Stimulated activated CD4-positive, alpha-beta T cell treated with anti-CD3 and anti-CD28 coated beads, Interleukin-4, amount 100 ng/mL, for 1 hour (primary cell): Measurements from ENCODE around the gene F5.
"Not testable (repeated sequence)": the region's sequence is repeated elsewhere in the genome, so short reads cannot be mapped to it uniquely, and the experiment has no call there.

Source experiments
- DNase-seq: peaks from one replicate; pipeline ENCODE4 v3.0.0-alpha.2; 2020

The F5 gene

GRCh38 chr1:169508432-169509338 lies 77.6 kb downstream of the F5 start:
- no peak for DNase-seq

- no peak for DNase-seq
Observed at GRCh38 chr1:169507413-169507812, 78.9 kb downstream of the F5 start.

- DNase-seq = not testable (repeated sequence)
Observed at GRCh38 chr1:169503601-169504000, 82.7 kb downstream of the F5 start.

- no peak for DNase-seq
Observed at GRCh38 chr1:169499807-169500206, 86.5 kb downstream of the F5 start.

GRCh38 chr1:169497317-169497716 lies 89.0 kb downstream of the F5 start:
- no peak for DNase-seq

DNA sequence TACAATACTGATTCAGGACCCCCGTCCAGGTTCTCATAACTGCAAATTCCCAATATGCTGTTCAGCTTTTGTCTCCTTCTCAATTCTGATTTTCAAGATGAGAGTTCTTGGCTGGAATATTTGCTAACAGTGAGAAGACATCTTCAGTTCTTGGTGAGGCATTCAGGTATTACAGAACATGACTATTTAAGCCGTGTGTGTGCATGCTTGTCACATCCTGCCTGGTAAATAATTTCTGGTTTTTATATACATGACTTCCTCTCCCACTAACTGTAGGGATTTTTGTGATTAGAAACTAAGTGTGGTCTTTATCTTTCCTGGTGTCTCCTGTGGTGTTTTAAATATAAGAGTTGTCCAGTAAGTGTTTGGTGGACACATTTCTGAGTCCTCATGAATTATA lies 90.4 kb downstream of the F5 start:
- no peak for DNase-seq

DNA sequence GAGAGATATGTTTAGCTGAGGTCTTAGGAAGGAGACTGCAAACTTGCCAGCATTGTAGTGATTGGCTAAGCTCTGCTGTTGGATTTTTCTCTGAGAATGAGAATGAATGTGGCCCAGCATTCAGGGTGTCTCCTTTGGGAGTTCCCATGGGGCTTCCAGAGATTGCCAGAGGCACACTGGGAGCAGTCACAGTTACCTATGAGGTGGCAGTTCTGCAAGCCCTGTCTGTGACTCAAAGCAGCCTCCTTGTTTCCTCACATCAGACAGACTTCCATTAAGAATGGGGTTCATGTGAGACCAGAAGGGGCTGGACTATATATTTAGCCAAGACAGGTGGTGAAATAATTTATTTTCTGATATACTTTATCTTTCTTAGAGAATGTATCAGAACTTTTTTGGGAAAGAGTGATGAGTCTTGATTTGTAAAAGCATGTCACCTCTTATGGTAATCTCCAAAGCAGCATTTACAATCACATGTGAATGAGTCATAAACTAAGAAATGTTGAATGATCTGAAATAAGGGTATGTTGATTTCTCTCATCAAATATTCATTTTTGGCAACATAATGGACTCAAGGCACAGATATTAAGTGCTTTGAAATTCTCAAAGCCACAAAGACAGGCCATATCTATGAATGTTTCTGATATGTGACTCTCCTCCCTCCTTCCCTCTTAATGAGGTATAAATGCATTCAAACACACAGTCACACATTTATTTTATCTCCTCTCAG lies 91.1 kb downstream of the F5 start:
- DNase-seq = no peak

GRCh38 chr1:169494343-169494742 lies 91.9 kb downstream of the F5 start:
- no peak for DNase-seq

DNA sequence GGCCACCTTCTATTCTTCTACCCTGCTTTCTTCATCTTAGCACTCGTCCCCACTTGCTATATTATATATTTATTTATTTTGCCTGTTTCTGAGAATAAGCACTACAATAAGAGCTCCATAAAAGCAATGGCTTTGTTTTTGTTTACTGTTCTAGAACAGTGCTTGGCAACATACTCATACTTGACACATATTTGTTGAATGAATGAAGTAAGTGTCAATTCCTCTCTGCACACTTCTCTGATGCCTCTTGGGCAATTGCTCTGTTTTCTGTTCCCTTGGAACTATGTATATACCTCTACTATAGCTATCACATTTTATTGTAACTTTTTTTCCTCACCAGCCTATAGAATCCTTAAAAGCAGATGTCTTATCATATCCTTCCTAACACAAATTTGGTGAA lies 93.0 kb downstream of the F5 start:
- no peak for DNase-seq

DNA sequence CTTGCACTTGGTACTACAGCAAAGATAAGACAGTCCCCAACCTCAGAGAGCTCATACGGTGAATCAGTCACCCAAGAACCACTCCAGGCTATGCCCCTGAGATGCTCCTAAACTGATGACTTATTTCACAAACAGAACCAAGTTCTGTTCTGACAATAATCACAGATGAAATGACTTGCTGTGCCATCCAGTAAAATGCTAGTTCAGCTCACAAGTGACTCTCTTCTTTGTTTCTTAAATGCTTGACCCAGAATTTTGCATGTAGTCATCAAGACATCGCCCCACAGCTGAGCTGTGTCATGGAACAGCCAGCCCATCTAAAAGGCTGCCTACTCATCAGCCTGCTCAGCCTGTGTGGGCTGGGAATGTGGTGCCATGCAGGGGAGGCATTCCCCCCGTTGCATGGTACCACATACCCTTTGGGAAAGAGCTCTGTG lies 94.4 kb downstream of the F5 start:
- DNase-seq = peak; percentile 11

GRCh38 chr1:169488157-169488556 lies 98.1 kb downstream of the F5 start:
- no peak for DNase-seq

DNA sequence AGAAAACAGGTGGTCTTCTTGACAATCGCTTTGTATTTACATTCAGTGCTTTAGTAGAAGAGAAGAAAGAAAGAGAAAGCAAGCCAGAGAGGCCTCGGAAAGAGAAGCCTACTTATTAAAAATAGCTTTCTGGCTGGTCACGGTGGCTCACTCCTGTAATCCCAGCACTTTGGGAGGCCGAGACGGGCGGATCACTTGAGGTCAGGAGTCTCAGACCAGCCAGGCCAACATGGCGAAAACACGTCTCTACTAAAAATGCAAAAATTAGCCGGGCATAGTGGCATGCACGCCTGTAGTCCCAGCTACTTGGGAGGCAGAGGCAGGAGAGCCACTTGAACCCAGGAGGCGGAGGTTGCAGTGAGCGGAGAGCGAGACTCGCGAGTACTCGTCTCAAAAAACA lies 98.7 kb downstream of the F5 start:
- DNase-seq = no peak

- DNase-seq = no peak
Observed at GRCh38 chr1:169487133-169487532, 99.1 kb downstream of the F5 start.

- no peak for DNase-seq
Observed at GRCh38 chr1:169486281-169487051, 99.8 kb downstream of the F5 start.

GRCh38 chr1:169485431-169486280 lies 100.6 kb downstream of the F5 start, which contains the start of gene SLC19A2:
Gene SLC19A2 (minus strand): TSS chr1:169485944. CDS start chr1:169485766, 178 bp downstream.
- peak; percentile 91 for DNase-seq

- DNase-seq = peak; percentile 24
Observed at GRCh38 chr1:169484683-169485430, 101.4 kb downstream of the F5 start.

GRCh38 chr1:169484101-169484500 lies 102.2 kb downstream of the F5 start:
- DNase-seq = no peak

DNA sequence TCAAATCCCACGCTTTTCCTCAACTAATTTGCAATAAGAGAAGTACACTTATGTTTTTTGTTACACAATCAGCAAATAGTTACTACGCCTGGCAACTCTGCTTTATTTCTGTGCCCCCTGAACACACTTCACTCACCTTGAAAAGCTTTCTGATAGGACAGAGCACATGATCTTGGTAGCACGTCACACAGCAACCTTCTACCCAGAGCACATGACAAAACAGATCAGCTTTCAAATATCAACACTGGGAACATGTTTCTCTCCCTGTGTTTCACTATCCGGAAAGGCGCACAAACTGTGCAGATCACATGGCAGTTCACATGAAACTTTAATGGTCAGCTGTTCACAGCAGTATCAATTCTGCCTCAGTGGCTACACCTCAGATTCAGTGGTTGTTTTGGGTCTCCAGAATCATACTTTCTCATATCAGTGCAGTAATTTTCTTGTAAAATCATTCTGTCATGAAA lies 102.7 kb downstream of the F5 start:
- no peak for DNase-seq

- DNase-seq = no peak
Observed at GRCh38 chr1:169479363-169480066, 106.8 kb downstream of the F5 start.

DNA sequence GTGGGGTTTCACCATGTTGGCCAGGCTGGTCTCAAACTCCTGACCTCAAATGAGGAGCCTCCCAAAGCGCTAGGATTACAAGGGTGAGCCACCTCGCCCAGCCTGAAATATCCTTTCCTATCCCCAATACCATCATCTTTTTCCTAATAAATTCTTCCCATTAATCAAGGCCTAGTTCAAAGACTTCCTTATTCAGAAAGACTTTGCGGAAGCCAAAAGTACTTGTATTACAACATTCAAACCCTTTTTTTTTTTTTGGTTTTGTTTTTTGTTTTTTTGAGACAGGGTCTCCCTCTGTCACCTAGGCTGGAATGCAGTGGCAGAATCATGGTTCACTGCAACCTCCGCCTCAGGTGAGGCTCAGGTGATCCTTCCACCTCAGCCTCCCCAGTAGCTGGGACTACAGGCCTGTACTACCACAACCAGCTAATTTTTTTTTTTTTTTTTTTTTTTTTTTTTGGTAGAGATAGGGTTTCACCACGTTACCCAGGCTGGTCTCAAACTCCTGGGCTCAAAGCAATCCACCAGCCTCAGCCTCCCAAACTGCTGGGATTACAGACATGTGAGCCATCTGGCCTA lies 108.1 kb downstream of the F5 start:
- no peak for DNase-seq
